Psoas muscle (tissue), 8 donors: ENCODE results near the gene IRF2BP1. TPM values are rescaled to one million over a fixed set of nuclear protein-coding genes. Genes with fewer than 3 reads are reported as not detected.

Experiments
- ATAC-seq, 4 donors: fragments of 200-7000 bp; cut with Tn5 transposase; one replicate each; pipeline ENCODE4 v1.9.1; 2020; ENCODE audit warnings: moderate library complexity in 3 of 4, mild to moderate bottlenecking in 2 of 4
- DNase-seq, 2 donors: peaks; one replicate each; pipeline ENCODE4 v3.0.0-alpha.2; 2020
- H3K27ac ChIP-seq: fragments of 200-600 bp; one replicate; pipeline ENCODE4 v1.8.0; 2022
- H3K27me3 ChIP-seq, 3 donors: fragments of 200-600 bp in 1 of 3; one replicate each; pipeline versions ENCODE4 v1.6.1 to v1.8.0; 2013 to 2022; ENCODE audit warnings: low read length in 2 of 3, mild to moderate bottlenecking in 2 of 3, moderate library complexity in 1 of 3; ENCODE audit not compliant: insufficient read depth in 3 of 3
- H3K36me3 ChIP-seq, 2 donors: fragments of 200-600 bp in 1 of 2; one replicate each; pipeline versions ENCODE4 v1.6.1 to v1.8.0; 2013 to 2022; ENCODE audit warnings: low read depth in 1 of 2, mild to moderate bottlenecking in 1 of 2, moderate library complexity in 1 of 2; ENCODE audit not compliant: insufficient read depth in 1 of 2
- H3K4me1 ChIP-seq: fragments of 200-600 bp; one replicate; pipeline ENCODE4 v1.8.0; 2022
- H3K4me3 ChIP-seq: fragments of 200-600 bp; one replicate; pipeline ENCODE4 v1.8.0; 2022; ENCODE audit warnings: mild to moderate bottlenecking
- H3K9me3 ChIP-seq: fragments of 200-600 bp; one replicate; pipeline ENCODE4 v1.8.0; 2022
- CTCF ChIP-seq: fragments of 200-600 bp; IDR thresholded peaks from one replicate; pipeline ENCODE4 v1.8.0; 2022; ENCODE audit warnings: antibody characterized with exemption
- WGBS, 3 donors: extraction: QIAGEN DNeasy Blood & Tissue Kit; methylation state at CpG; one replicate each; pipeline versions ENCODE4 v1.1.6 to v1.1.7; 2013; 5-methylcytosine and 5-hydroxymethylcytosine counted together
- intact Hi-C, 2 donors: fragments of 100-400 bp; cut with DNase I; formaldehyde crosslinking; loops; one replicate each; pipeline versions ENCODE4 v1.11.0 to v1.14.2; 2022
- polyA plus RNA-seq, 3 donors: library from polyadenylated mRNA; stranded (reverse); fragments of 200-250 nt; gene quantifications; one replicate each; pipeline ENCODE4 v1.2.3, GENCODE V29; 2013
- total RNA-seq, 4 donors: library from RNA; stranded (reverse); fragmentation: NEBNext Ultra II Directional in 2 of 4; extraction: Animal tissue kit (Norgen Biotek cat#: 25700) in 2 of 4; gene quantifications; one replicate each; pipeline versions ENCODE4 v1.2.1 to v1.2.4, GENCODE V29; 2021 to 2023
- donor health status: healthy with polysubstance abuse.
- donor health status: DM: no; HTN: no; CAD: no; lungs with moderate emphysema.
- donor health status: Bipolar disorder and iron deficiency.
- donor health status: healthy.
- donor health status: DM: yes; HTN: yes; CAD: no.
- donor health status: DM: no; HTN: no; CAD: no.
- donor health status: DM: no; HTN: no; CAD: no.
- donor health status: DM: yes; HTN: yes; CAD: no.

Gene IRF2BP1
- total and polyA plus RNA-seq, 7 donors: 12.6 to 25.4 (median 17.6) TPM

- peak in 1 of 4 donors; percentile 26 for ATAC-seq
- intact Hi-C loops: no loop called here
- no peak for TF ChIP-seq CTCF
- 81 to 83% (median 82%) methylated on average over 9 of the region's 9 CpGs for WGBS, 3 donors
- DNase-seq: no peak
- H3K4me1 ChIP-seq: peaks cover 3% of the 10 kb centered on the region
- H3K4me3 ChIP-seq: no peak overlapping the region
- H3K9me3 ChIP-seq: no peaks in the 10 kb centered on the region
- H3K27me3 ChIP-seq: no peaks in the 10 kb centered on the region
- H3K27ac ChIP-seq: no peak overlapping the region
- H3K36me3 ChIP-seq: peaks cover 2 to 62% of the 10 kb centered on the region in 2 donors
Observed at GRCh38 chr19:45895519-45895972, 9.6 kb upstream of the IRF2BP1 start.

GRCh38 chr19:45890877-45891276 lies 4.9 kb upstream of the IRF2BP1 start:
- intact Hi-C loops: no loop called here
- H3K27me3 ChIP-seq: no peaks in the 10 kb centered on the region
- H3K4me3 ChIP-seq: no peak overlapping the region
- ATAC-seq: no peak
- no peaks in the 10 kb centered on the region for H3K4me1 ChIP-seq
- peaks cover 2 to 36% of the 10 kb centered on the region in 2 donors for H3K36me3 ChIP-seq
- TF ChIP-seq CTCF: no peak
- DNase-seq: no peak
- no peaks in the 10 kb centered on the region for H3K9me3 ChIP-seq
- 84 to 87% (median 87%) methylated on average over 10 to 17 of the region's 17 CpGs for WGBS, 3 donors
- H3K27ac ChIP-seq: no peak overlapping the region

- H3K36me3 ChIP-seq: peaks cover under 1 to 25% of the 10 kb centered on the region in 2 donors
- DNase-seq (no peak), ATAC-seq (no peak)
- H3K27me3 ChIP-seq: no peaks in the 10 kb centered on the region
- H3K4me1 ChIP-seq: peaks cover 8% of the 10 kb centered on the region
- no peaks in the 10 kb centered on the region for H3K9me3 ChIP-seq
- intact Hi-C loops: loop anchor here in 1 of 2 donors (5.0 kb wide), 1 partner anchor 108 kb away; the partner anchor contains the start of gene CCDC61
- H3K4me3 ChIP-seq: no peak overlapping the region
- H3K27ac ChIP-seq: no peak overlapping the region
- TF ChIP-seq CTCF: no peak
- 62 to 76% (median 68%) methylated on average over 6 of the region's 6 CpGs for WGBS, 3 donors
Observed at GRCh38 chr19:45889210-45889885, 3.4 kb upstream of the IRF2BP1 start.

GRCh38 chr19:45887200-45887710 lies 1.3 kb upstream of the IRF2BP1 start:
- 35 to 41% (median 40%) methylated on average over 10 of the region's 10 CpGs for WGBS, 3 donors
- peak in 1 of 4 donors; percentile 0 for ATAC-seq
- H3K4me1 ChIP-seq: peaks cover 29% of the 10 kb centered on the region

More at GRCh38 chr19:45887200-45887710, 1.3 kb upstream of the IRF2BP1 start:
- Histone ChIP-seq H3K36me3 (peaks cover 0 to 30% of the 10 kb centered on the region in 2 donors), H3K27ac (peak overlapping the region; percentile 86), H3K4me3 (peak overlapping the region; percentile 87), H3K9me3 (no peaks in the 10 kb centered on the region), H3K27me3 (no peaks in the 10 kb centered on the region)
- intact Hi-C loops: loop anchor here in 1 of 2 donors (5.0 kb wide), 1 partner anchor 110 kb away; the partner anchor contains the start of gene CCDC61
- TF ChIP-seq CTCF: no peak
- no peak for DNase-seq
